H1 (cell line): ENCODE data around the gene VPS25. TPM values are rescaled to one million over a fixed set of nuclear protein-coding genes. Genes with fewer than 3 reads are reported as not detected.
A peak's percentile ranks its signal among the peaks of the same experiment; 100 is the strongest.

ENCODE experiments used
- CTCF ChIA-PET: fragments of 300-600 bp; sonication (Branson Sonifier 250); formaldehyde crosslinking; loops from one replicate; lab custom pipeline; 2021; ENCODE audit not compliant: partially characterized antibody; lab: Charles Lee
- POLR2A ChIA-PET: fragments of 300-600 bp; sonication (Branson Sonifier 250); formaldehyde crosslinking; loops from one replicate; lab custom pipeline; 2021; ENCODE audit warnings: inconsistent platforms; ENCODE audit not compliant: partially characterized antibody; lab: Charles Lee
- DNase-seq, 2 experiments: peaks; one replicate each; pipeline versions ENCODE4 v3.0.0 to v3.0.0-alpha.2; 2010 to 2022; ENCODE audit warnings: low spot score in 2 of 2, low read depth in 1 of 2, mixed read lengths in 1 of 2
- FAIRE-seq: peaks from 2 replicates; lab custom pipeline; 2011; peaks lifted over from hg19 to GRCh38; lab: Jason Lieb, UNC
- H2AFZ ChIP-seq: 2 replicates; pipeline ENCODE4 v1.8.1; 2012; ENCODE audit warnings: low read length, inconsistent platforms
- H2AK5ac ChIP-seq: 2 replicates; pipeline ENCODE4 v1.6.1; 2013; ENCODE audit warnings: low read depth, low read length
- H2BK120ac ChIP-seq: replicated peaks from 2 replicates; pipeline ENCODE3; 2013; ENCODE audit warnings: low read depth, low read length, inconsistent platforms
- H2BK12ac ChIP-seq: 2 replicates; pipeline ENCODE4 v1.6.1; 2013; ENCODE audit warnings: low read depth, low read length
- H2BK15ac ChIP-seq: 2 replicates; pipeline ENCODE4 v1.6.1; 2013; ENCODE audit warnings: low read length
- H2BK20ac ChIP-seq: 2 replicates; pipeline ENCODE4 v1.6.1; 2013; ENCODE audit warnings: low read length
- H2BK5ac ChIP-seq: 2 replicates; pipeline ENCODE4 v1.6.1; 2013; ENCODE audit warnings: low read depth, low read length
- H3K14ac ChIP-seq: 2 replicates; pipeline ENCODE4 v1.6.1; 2013; ENCODE audit warnings: inconsistent platforms; ENCODE audit not compliant: insufficient read length
- H3K18ac ChIP-seq: 2 replicates; pipeline ENCODE4 v1.6.1; 2013; ENCODE audit warnings: low read length; ENCODE audit errors: extremely low read depth
- H3K23ac ChIP-seq: 2 replicates; pipeline ENCODE4 v1.6.1; 2013; ENCODE audit warnings: inconsistent platforms; ENCODE audit not compliant: insufficient read length
- H3K23me2 ChIP-seq: 2 replicates; pipeline ENCODE4 v1.6.1; 2013; ENCODE audit warnings: low read depth, low read length
- H3K27ac ChIP-seq: 2 replicates; pipeline ENCODE4 v1.6.1; 2011; ENCODE audit warnings: low read depth, low read length, inconsistent platforms
- H3K27me3 ChIP-seq, 4 experiments: replicated peaks in 1 of 4; 1 replicate in 1 of 4; 2 replicates in 3 of 4; pipeline versions ENCODE4 v1.6.1 to v1.8.1; 2011 to 2013; ENCODE audit warnings: low read length in 3 of 4, mild to moderate bottlenecking in 3 of 4, inconsistent platforms in 2 of 4, mixed read lengths in 2 of 4, moderate library complexity in 1 of 4; ENCODE audit not compliant: control insufficient read depth in 3 of 4, insufficient read depth in 3 of 4; ENCODE audit errors: extremely low read depth in 1 of 4
- H3K36me3 ChIP-seq, 4 experiments: 2 replicates each; pipeline versions ENCODE4 v1.6.1 to v1.8.1; 2011 to 2013; ENCODE audit warnings: mild to moderate bottlenecking in 4 of 4, low read length in 3 of 4, moderate library complexity in 2 of 4, control low read depth in 1 of 4, inconsistent platforms in 1 of 4; ENCODE audit not compliant: insufficient read depth in 4 of 4, control insufficient read depth in 2 of 4
- H3K4ac ChIP-seq: replicated peaks from 2 replicates; pipeline ENCODE3; 2013; ENCODE audit warnings: low read length, low read depth, mixed read lengths, inconsistent platforms; ENCODE audit not compliant: insufficient read length
- H3K4me1 ChIP-seq, 4 experiments: replicated peaks in 1 of 4; 1 replicate in 1 of 4; 2 replicates in 3 of 4; pipeline versions ENCODE4 v1.6.1 to v1.8.1; 2011 to 2013; ENCODE audit warnings: low read length in 3 of 4, inconsistent platforms in 2 of 4, mixed read lengths in 1 of 4; ENCODE audit not compliant: insufficient read depth in 4 of 4, control insufficient read depth in 3 of 4
- H3K4me2 ChIP-seq, 2 experiments: 2 replicates each; pipeline versions ENCODE4 v1.6.1 to v1.8.1; 2011 to 2013; ENCODE audit warnings: low read depth in 2 of 2, low read length in 2 of 2, control low read depth in 1 of 2, inconsistent platforms in 1 of 2, mild to moderate bottlenecking in 1 of 2; ENCODE audit not compliant: insufficient read depth in 1 of 2
- H3K4me3 ChIP-seq, 4 experiments: fragments of 200-600, 300-600 bp in 1 of 4; sonication (generic), shearing (Covaris generic), sonication (Bioruptor Twin) in 1 of 4; 2 replicates each; pipeline versions ENCODE4 v1.5.1 to v1.8.1; 2011 to 2016; ENCODE audit warnings: low read length in 4 of 4, low read depth in 3 of 4, control low read depth in 2 of 4, inconsistent platforms in 2 of 4, mild to moderate bottlenecking in 2 of 4, mixed read lengths in 1 of 4, moderate library complexity in 1 of 4; ENCODE audit not compliant: insufficient read depth in 2 of 4; ENCODE audit errors: extremely low read depth in 1 of 4
- H3K56ac ChIP-seq: replicated peaks from 2 replicates; pipeline ENCODE3; 2013; ENCODE audit warnings: low read depth, mild to moderate bottlenecking, mixed read lengths, low read length, inconsistent platforms; ENCODE audit not compliant: insufficient read length
- H3K79me1 ChIP-seq: 2 replicates; pipeline ENCODE4 v1.6.1; 2013; ENCODE audit warnings: low read depth, low read length, control low read depth
- H3K79me2 ChIP-seq, 2 experiments: 2 replicates each; pipeline versions ENCODE4 v1.6.1 to v1.8.1; 2012 to 2013; ENCODE audit warnings: low read length in 2 of 2, mild to moderate bottlenecking in 2 of 2, inconsistent platforms in 1 of 2; ENCODE audit not compliant: insufficient read depth in 2 of 2, control insufficient read depth in 1 of 2
- H3K9ac ChIP-seq, 4 experiments: replicated peaks in 1 of 4; 1 replicate in 1 of 4; 2 replicates in 3 of 4; pipeline versions ENCODE4 v1.6.1 to v1.8.1; 2011 to 2013; ENCODE audit warnings: low read depth in 3 of 4, low read length in 3 of 4, control low read depth in 2 of 4, mild to moderate bottlenecking in 2 of 4, moderate library complexity in 2 of 4, inconsistent platforms in 1 of 4; ENCODE audit errors: extremely low read depth in 1 of 4
- H3K9me3 ChIP-seq, 2 experiments: 2 replicates each; pipeline versions ENCODE4 v1.6.1 to v1.8.1; 2012 to 2013; ENCODE audit warnings: mild to moderate bottlenecking in 2 of 2, moderate library complexity in 2 of 2, control low read depth in 1 of 2, inconsistent platforms in 1 of 2, low read depth in 1 of 2, low read length in 1 of 2, mixed read lengths in 1 of 2; ENCODE audit not compliant: insufficient read depth in 2 of 2
- H4K20me1 ChIP-seq, 2 experiments: replicated peaks in 1 of 2; 2 replicates each; pipeline versions ENCODE3 to v1.8.1; 2011 to 2013; ENCODE audit warnings: inconsistent platforms in 2 of 2, low read length in 2 of 2, mild to moderate bottlenecking in 1 of 2; ENCODE audit not compliant: insufficient read depth in 2 of 2, control insufficient read depth in 1 of 2
- H4K5ac ChIP-seq: 2 replicates; pipeline ENCODE4 v1.6.1; 2013; ENCODE audit warnings: low read length, low read depth, mixed read lengths, inconsistent platforms; ENCODE audit not compliant: insufficient read length
- H4K8ac ChIP-seq: 2 replicates; pipeline ENCODE4 v1.8.0; 2013; ENCODE audit warnings: mild to moderate bottlenecking, moderate library complexity, low read length, inconsistent platforms; ENCODE audit not compliant: insufficient read depth; ENCODE audit errors: extremely low read depth
- H4K91ac ChIP-seq: replicated peaks from 2 replicates; pipeline ENCODE3; 2013; ENCODE audit warnings: low read length, mixed read lengths, inconsistent platforms; ENCODE audit not compliant: insufficient read length
- ASH2L ChIP-seq: fragments of 200-600, 300-600 bp; sonication (generic); IDR thresholded peaks from one replicate; pipeline ENCODE4 v1.7.1; 2017; ENCODE audit warnings: low read length
- CREB1 ChIP-seq: IDR thresholded peaks from 2 replicates; pipeline ENCODE4 v1.6.1; 2012; ENCODE audit warnings: inconsistent platforms
- GTF2F1 ChIP-seq: IDR thresholded peaks from 2 replicates; pipeline ENCODE4 v1.6.1; 2012; ENCODE audit warnings: low read depth, low read length, improper control_type of control experiment, borderline replicate concordance
- KDM4A ChIP-seq: IDR thresholded peaks from one replicate; pipeline ENCODE4 v1.7.1; 2012; ENCODE audit warnings: low read depth, mild to moderate bottlenecking, moderate library complexity, low read length, inconsistent platforms; ENCODE audit not compliant: severe bottlenecking
- MAX ChIP-seq: IDR thresholded peaks from 2 replicates; pipeline ENCODE4 v1.6.1; 2012; ENCODE audit warnings: inconsistent platforms
- NRF1 ChIP-seq: IDR thresholded peaks from 2 replicates; pipeline ENCODE4 v1.6.1; 2011; ENCODE audit warnings: mild to moderate bottlenecking, low read depth, low read length, improper control_type of control experiment
- PHF8 ChIP-seq: fragments of 200-600 bp; sonication (generic); conservative IDR thresholded peaks from 2 replicates; pipeline ENCODE4 v1.7.1; 2012; ENCODE audit warnings: low read depth, mild to moderate bottlenecking, inconsistent platforms, low read length, moderate library complexity
- SIN3A ChIP-seq, 2 experiments: IDR thresholded peaks in 1 of 2; conservative IDR thresholded peaks in 1 of 2; 2 replicates each; pipeline ENCODE4 v1.6.1; 2011 to 2012; ENCODE audit warnings: low read length in 2 of 2, improper control_type of control experiment in 1 of 2, low read depth in 1 of 2, mild to moderate bottlenecking in 1 of 2
- YY1 ChIP-seq: IDR thresholded peaks from 2 replicates; pipeline ENCODE4 v1.6.1; 2011; ENCODE audit warnings: low read depth, mild to moderate bottlenecking, low read length
- WGBS, 2 experiments: shearing (Covaris generic) in 1 of 2; methylation state at CpG; one replicate each; pipeline versions ENCODE4 v1.1.6 to v1.1.7; 2013 to 2015; ENCODE audit warnings: low lambda C conversion rate in 2 of 2, mixed read lengths in 2 of 2, inconsistent platforms in 1 of 2, low coverage in 1 of 2, missing lambda C conversion rate in 1 of 2; ENCODE audit not compliant: insufficient replicate concordance in 2 of 2, insufficient coverage in 1 of 2, insufficient read length in 1 of 2; ENCODE audit errors: extremely low coverage in 1 of 2, missing lambda C conversion rate in 1 of 2; 5-methylcytosine and 5-hydroxymethylcytosine counted together
- polyA plus RNA-seq, 7 experiments: library from polyadenylated mRNA; depleted of rRNA in 3 of 7; stranded (reverse) in 5 of 7; unstranded in 2 of 7; fragments of >200 nt in 5 of 7; fragments of 200-250 nt in 2 of 7; gene quantifications; 1 replicate in 5 of 7; 2 replicates in 1 of 7; 4 replicates in 1 of 7; pipeline versions ENCODE4 v1.2.1 to v1.2.3, GENCODE V29; 2011 to 2013; ENCODE audit warnings: missing spikeins in 2 of 7, mixed read lengths in 2 of 7
- total RNA-seq: library from RNA; stranded (reverse); fragmentation: NEBNext Ultra II Directional; extraction: Animal tissue kit (Norgen Biotek cat#: 25700); gene quantifications from 2 replicates; pipeline ENCODE4 v1.2.1, GENCODE V29; 2021
- TF ChIP-seq, protein P1 (sequence below): IDR thresholded peaks from 2 replicates; pipeline ENCODE4 v1.6.1; 2012; ENCODE audit warnings: inconsistent platforms

VPS25 gene
- total and polyA plus RNA-seq, 2 of the 8 experiments (the other 6 are each of a cell fraction or from before 2014, with no cell fraction given) = 88.2 to 188 TPM

GRCh38 chr17:42744806-42745617 lies 28.2 kb upstream of the VPS25 start, which contains the start of gene EZH1:
Gene EZH1, minus strand, starts transcription at chr17:42745040. Its CDS starts 16,099 bp downstream, at chr17:42728941.
- Histone ChIP-seq H2BK20ac (no peak within 1 kb of the TSS; the same call in 1 of the 2 replicates), H3K14ac (no peak within 1 kb of the TSS), H2BK15ac (no peak within 1 kb of the TSS), H2BK5ac (peak within 1 kb of the TSS; percentile 79), H4K20me1 (no peaks in the 10 kb centered on the region), H4K8ac (peak within 1 kb of the TSS; percentile 92; the same call in 1 of the 2 replicates), H3K23me2 (peaks cover 2% of the 10 kb centered on the region; the same call in 1 of the 2 replicates), H4K5ac (peak within 1 kb of the TSS; percentile 95), H3K9me3 (peaks cover 0 to 3% of the 10 kb centered on the region in 2 experiments; a peak in 1 of 4 replicates), H3K4me2 (peak within 1 kb of the TSS; percentile 79 to 80), H3K79me1 (no peaks in the 10 kb centered on the region), H2BK12ac (no peak within 1 kb of the TSS; the same call in 1 of the 2 replicates), H3K27ac (peak within 1 kb of the TSS; percentile 85), H3K4me1 (peaks cover 0 to 8% (median 6%) of the 10 kb centered on the region in 4 experiments; a peak in 5 of 7 replicates), H2BK120ac (no peak within 1 kb of the TSS), H3K9ac (peak within 1 kb of the TSS; percentile 46 to 83 (median 73)), H3K4ac (peak within 1 kb of the TSS; percentile 65), H3K56ac (peak within 1 kb of the TSS; percentile 33), H3K23ac (no peak within 1 kb of the TSS), H3K4me3 (peak within 1 kb of the TSS; percentile 39 to 72 (median 64)), H4K91ac (peak within 1 kb of the TSS; percentile 93), H3K36me3 (no peaks in the 10 kb centered on the region), H2AK5ac (no peak within 1 kb of the TSS), H3K79me2 (peaks cover 0 to 12% of the 10 kb centered on the region in 2 experiments; a peak in 3 of 4 replicates), H3K18ac (peak within 1 kb of the TSS; percentile 95), H2AFZ (0 out of 2 replicates have a peak within 1 kb of the TSS, but pooled peaks have one; percentile 28), H3K27me3 (peaks cover 9 to 14% (median 13%) of the 10 kb centered on the region in 4 experiments)
- ChIA-PET CTCF (no interaction called here), POLR2A (no interaction called here)
- DNase-seq (peak; percentile 83 to 94), FAIRE-seq (no peak)
- WGBS, 2 experiments = 24% methylated on average over 18 of the region's 50 CpGs; no CpG with 5 or more reads in 1 of the 2 experiments
- peak; percentile 78 for TF ChIP-seq ASH2L
- peak; percentile 6; the same call in 1 of the 2 replicates for TF ChIP-seq YY1
- peak; percentile 100 for TF ChIP-seq MAX
- TF ChIP-seq KDM4A = peak; percentile 49
- TF ChIP-seq SIN3A (conservative IDR thresholded peaks at IDR 0.05 in 1 of 2, IDR thresholded peaks at IDR 0.05 in 1 of 2; ENCODE audit: low read depth in 1 of 2, low read length in 2 of 2) = 0 out of 4 replicates have a peak, but pooled peaks of 1 of the 2 experiments have one; percentile 13
- TF ChIP-seq GTF2F1 = peak; percentile 47; the same call in 1 of the 2 replicates
- TF ChIP-seq, protein P1, sequence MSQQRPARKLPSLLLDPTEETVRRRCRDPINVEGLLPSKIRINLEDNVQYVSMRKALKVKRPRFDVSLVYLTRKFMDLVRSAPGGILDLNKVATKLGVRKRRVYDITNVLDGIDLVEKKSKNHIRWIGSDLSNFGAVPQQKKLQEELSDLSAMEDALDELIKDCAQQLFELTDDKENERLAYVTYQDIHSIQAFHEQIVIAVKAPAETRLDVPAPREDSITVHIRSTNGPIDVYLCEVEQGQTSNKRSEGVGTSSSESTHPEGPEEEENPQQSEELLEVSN = peak; percentile 100
- peak; percentile 47; the same call in 1 of the 2 replicates for TF ChIP-seq CREB1
- TF ChIP-seq NRF1 = peak; percentile 77
- peak; percentile 87 for TF ChIP-seq PHF8
